Suprapubic skin (tissue), 4 donors: Measurements from ENCODE around the gene PNPLA3. TPM values are rescaled to one million over a fixed set of nuclear protein-coding genes. Genes with fewer than 3 reads are reported as not detected.

Source experiments
- DNase-seq, 2 donors: peaks; one replicate each; pipeline ENCODE4 v3.0.0-alpha.2; 2019; ENCODE audit warnings: low spot score in 2 of 2
- H3K27ac ChIP-seq: fragments of 200-600 bp; sonication (generic); one replicate; pipeline ENCODE4 v1.5.1; 2019
- H3K27me3 ChIP-seq: fragments of 200-600 bp; sonication (generic); one replicate; pipeline ENCODE4 v1.5.1; 2019
- H3K36me3 ChIP-seq: fragments of 200-600 bp; sonication (generic); one replicate; pipeline ENCODE4 v1.5.1; 2019
- H3K4me1 ChIP-seq: fragments of 200-600 bp; sonication (generic); one replicate; pipeline ENCODE4 v1.5.1; 2019
- H3K4me3 ChIP-seq: fragments of 200-600 bp; sonication (generic); one replicate; pipeline ENCODE4 v1.5.1; 2019; ENCODE audit warnings: mild to moderate bottlenecking
- H3K9me3 ChIP-seq: fragments of 200-600 bp; sonication (generic); one replicate; pipeline ENCODE4 v1.5.1; 2019
- EP300 ChIP-seq: sonication (generic); formaldehyde crosslinking; IDR thresholded peaks from one replicate; pipeline ENCODE4 v1.6.1; 2017; ENCODE audit warnings: antibody characterized with exemption
- POLR2A ChIP-seq, 2 donors: fragments of 450-650 bp; IDR thresholded peaks; one replicate each; pipeline ENCODE4 v1.6.1; 2017; ENCODE audit warnings: antibody characterized with exemption in 2 of 2, mild to moderate bottlenecking in 2 of 2, moderate library complexity in 2 of 2
- POLR2AphosphoS5 ChIP-seq, 3 donors: sonication (generic); formaldehyde crosslinking; IDR thresholded peaks; one replicate each; pipeline ENCODE4 v1.6.1; 2017; ENCODE audit warnings: antibody characterized with exemption in 3 of 3
- WGBS: methylation state at CpG from one replicate; pipeline ENCODE4 v1.1.5; 2018; 5-methylcytosine and 5-hydroxymethylcytosine counted together
- total RNA-seq, 4 donors: library from RNA; depleted of rRNA; stranded (reverse); fragments of >200 nt; gene quantifications; one replicate each; pipeline ENCODE4 v1.1.0, GENCODE V29; 2016
- TF ChIP-seq, protein P1 (sequence below), 2 donors: fragments of 200-600 bp in 1 of 2; fragments of 450-650 bp in 1 of 2; sonication (generic) in 1 of 2; IDR thresholded peaks; one replicate each; pipeline ENCODE4 v1.5.1; 2016 to 2019; ENCODE audit warnings: antibody characterized with exemption in 2 of 2, mild to moderate bottlenecking in 1 of 2, moderate library complexity in 1 of 2

The PNPLA3 gene
- total RNA-seq, 4 donors from 2014 or later: 7.0 to 23.7 (median 11.6) TPM

GRCh38 chr22:43905681-43906080, 17.9 kb upstream of the PNPLA3 start:
- H3K4me3 ChIP-seq: no peak overlapping the region
- H3K27me3 ChIP-seq: peaks cover 31% of the 10 kb centered on the region
- H3K9me3 ChIP-seq: no peaks in the 10 kb centered on the region
- no peak for DNase-seq
- H3K4me1 ChIP-seq: no peaks in the 10 kb centered on the region
- no peak overlapping the region for H3K27ac ChIP-seq
- TF ChIP-seq EP300: no peak
- no peaks in the 10 kb centered on the region for H3K36me3 ChIP-seq
- 60% methylated on average over 7 of the region's 7 CpGs for WGBS

GRCh38 chr22:43909708-43910107, 13.9 kb upstream of the PNPLA3 start:
- Histone ChIP-seq H3K27ac (no peak overlapping the region), H3K27me3 (peaks cover 28% of the 10 kb centered on the region), H3K9me3 (no peaks in the 10 kb centered on the region), H3K36me3 (no peaks in the 10 kb centered on the region), H3K4me1 (no peaks in the 10 kb centered on the region), H3K4me3 (no peak overlapping the region)
- WGBS: 96% methylated on average over 1 of the region's 1 CpG
- TF ChIP-seq POLR2A (IDR thresholded peaks at IDR 0.05) (no peak), POLR2AphosphoS5 (IDR thresholded peaks at IDR 0.05) (no peak), EP300 (no peak)
- TF ChIP-seq, protein P1, sequence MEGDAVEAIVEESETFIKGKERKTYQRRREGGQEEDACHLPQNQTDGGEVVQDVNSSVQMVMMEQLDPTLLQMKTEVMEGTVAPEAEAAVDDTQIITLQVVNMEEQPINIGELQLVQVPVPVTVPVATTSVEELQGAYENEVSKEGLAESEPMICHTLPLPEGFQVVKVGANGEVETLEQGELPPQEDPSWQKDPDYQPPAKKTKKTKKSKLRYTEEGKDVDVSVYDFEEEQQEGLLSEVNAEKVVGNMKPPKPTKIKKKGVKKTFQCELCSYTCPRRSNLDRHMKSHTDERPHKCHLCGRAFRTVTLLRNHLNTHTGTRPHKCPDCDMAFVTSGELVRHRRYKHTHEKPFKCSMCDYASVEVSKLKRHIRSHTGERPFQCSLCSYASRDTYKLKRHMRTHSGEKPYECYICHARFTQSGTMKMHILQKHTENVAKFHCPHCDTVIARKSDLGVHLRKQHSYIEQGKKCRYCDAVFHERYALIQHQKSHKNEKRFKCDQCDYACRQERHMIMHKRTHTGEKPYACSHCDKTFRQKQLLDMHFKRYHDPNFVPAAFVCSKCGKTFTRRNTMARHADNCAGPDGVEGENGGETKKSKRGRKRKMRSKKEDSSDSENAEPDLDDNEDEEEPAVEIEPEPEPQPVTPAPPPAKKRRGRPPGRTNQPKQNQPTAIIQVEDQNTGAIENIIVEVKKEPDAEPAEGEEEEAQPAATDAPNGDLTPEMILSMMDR (IDR thresholded peaks at IDR 0.05): no peak
- no peak for DNase-seq

DNA sequence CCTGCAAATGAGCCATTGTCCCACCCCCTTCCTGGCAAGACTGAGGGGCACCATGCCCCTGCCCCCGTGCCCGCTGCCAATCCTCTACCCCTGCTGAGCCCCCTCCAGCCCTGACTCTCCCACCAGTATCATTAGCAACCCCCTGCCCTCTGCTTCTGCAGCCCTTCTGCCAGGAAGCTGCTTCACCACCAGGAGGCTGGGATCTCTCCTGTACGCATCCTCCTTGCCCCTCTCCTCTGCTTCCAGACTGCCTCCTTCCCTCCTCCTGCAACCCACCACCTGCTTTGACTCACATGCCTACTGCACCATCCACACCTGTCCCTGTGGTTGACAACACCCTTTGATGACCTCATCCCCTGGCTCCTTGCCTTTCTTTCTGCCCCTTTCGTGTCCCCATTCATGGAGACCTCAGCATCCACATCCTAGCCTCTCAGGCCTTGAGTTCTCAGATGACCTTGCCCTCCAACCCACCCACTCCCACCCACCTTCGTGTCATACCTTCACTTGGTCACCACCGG, 13.4 kb upstream of the PNPLA3 start:
- Histone ChIP-seq H3K27me3 (peaks cover 24% of the 10 kb centered on the region), H3K27ac (no peak overlapping the region)

GRCh38 chr22:43911351-43911750, 12.3 kb upstream of the PNPLA3 start:
- TF ChIP-seq, protein P1 (IDR thresholded peaks at IDR 0.05): no peak
- 34% methylated on average over 4 of the region's 4 CpGs for WGBS
- no peaks in the 10 kb centered on the region for H3K4me1 ChIP-seq
- no peak overlapping the region for H3K27ac ChIP-seq
- no peak overlapping the region for H3K4me3 ChIP-seq
- H3K9me3 ChIP-seq: no peaks in the 10 kb centered on the region
- no peak for DNase-seq
- H3K27me3 ChIP-seq: peaks cover 18% of the 10 kb centered on the region
- no peaks in the 10 kb centered on the region for H3K36me3 ChIP-seq

More for the DNA sequence above, 13.4 kb upstream of the PNPLA3 start:
- TF ChIP-seq POLR2A (IDR thresholded peaks at IDR 0.05) (no peak), POLR2AphosphoS5 (IDR thresholded peaks at IDR 0.05) (no peak), EP300 (no peak)
- TF ChIP-seq, protein P1 (IDR thresholded peaks at IDR 0.05): no peak
- Histone ChIP-seq H3K36me3 (no peaks in the 10 kb centered on the region), H3K9me3 (no peaks in the 10 kb centered on the region), H3K4me1 (no peaks in the 10 kb centered on the region), H3K4me3 (no peak overlapping the region)
- DNase-seq: no peak
- WGBS: 64% methylated on average over 6 of the region's 6 CpGs

GRCh38 chr22:43917521-43917920, 6.1 kb upstream of the PNPLA3 start:
- DNase-seq: no peak
- no peak overlapping the region for H3K27ac ChIP-seq
- H3K4me3 ChIP-seq: no peak overlapping the region
- 78% methylated on average over 6 of the region's 6 CpGs for WGBS
- peaks cover 8% of the 10 kb centered on the region for H3K4me1 ChIP-seq
- no peaks in the 10 kb centered on the region for H3K36me3 ChIP-seq
- no peak for TF ChIP-seq POLR2A (IDR thresholded peaks at IDR 0.05)
- peaks cover 18% of the 10 kb centered on the region for H3K27me3 ChIP-seq
- no peaks in the 10 kb centered on the region for H3K9me3 ChIP-seq

DNA sequence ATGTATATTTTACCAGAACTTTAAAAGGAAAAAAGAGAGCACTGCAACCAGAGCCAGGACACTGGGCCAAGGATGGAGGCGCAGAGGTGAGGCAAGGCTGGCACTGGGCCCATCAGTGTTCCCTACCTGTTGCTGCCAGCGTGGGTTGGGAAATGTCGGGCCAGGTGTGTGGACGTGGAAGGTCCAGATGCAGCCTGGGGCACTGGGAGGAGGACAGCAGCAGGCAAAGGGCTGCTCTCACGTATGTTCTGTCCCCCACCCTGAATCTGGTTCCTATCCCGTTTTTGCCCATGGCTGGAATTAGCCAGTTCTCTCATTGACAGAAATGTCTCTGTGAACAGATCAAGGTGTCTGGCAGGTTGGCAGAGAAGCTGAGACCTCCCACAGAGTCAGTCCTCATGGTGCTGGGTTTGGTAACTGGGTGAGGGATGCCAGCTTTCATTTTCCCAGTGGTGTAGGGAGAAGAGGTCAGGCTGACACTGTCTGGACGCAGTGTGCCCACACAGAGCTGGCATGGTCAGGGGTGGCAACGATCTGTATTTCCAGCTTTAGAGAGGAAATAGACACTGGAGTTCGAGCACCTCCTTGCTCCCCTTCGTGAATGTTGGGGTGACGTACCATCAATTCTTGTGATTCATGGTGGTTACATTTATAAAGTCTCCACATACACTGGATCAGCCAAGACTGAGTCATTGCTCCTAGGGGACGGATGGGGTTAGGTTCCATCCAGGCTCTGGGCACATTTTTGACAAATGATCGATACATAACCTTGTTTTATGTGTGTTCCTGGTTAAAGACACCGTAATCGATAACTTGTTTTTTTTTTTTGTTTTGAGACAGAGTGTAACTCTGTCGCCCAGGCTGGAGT, 4.3 kb upstream of the PNPLA3 start:
- Histone ChIP-seq H3K4me1 (peaks cover 25% of the 10 kb centered on the region), H3K27ac (no peak overlapping the region), H3K4me3 (no peak overlapping the region), H3K27me3 (peaks cover 16% of the 10 kb centered on the region), H3K9me3 (no peaks in the 10 kb centered on the region), H3K36me3 (no peaks in the 10 kb centered on the region)
- no peak for TF ChIP-seq EP300
- no peak for TF ChIP-seq POLR2AphosphoS5 (IDR thresholded peaks at IDR 0.05)
- TF ChIP-seq, protein P1 (IDR thresholded peaks at IDR 0.05): no peak
- TF ChIP-seq POLR2A (IDR thresholded peaks at IDR 0.05): no peak
- 56% methylated on average over 16 of the region's 16 CpGs for WGBS
- no peak for DNase-seq
